T1000 (cell line): ENCODE data around the gene MRPL22.
"Not testable (repeated sequence)": the region's sequence is repeated elsewhere in the genome, so short reads cannot be mapped to it uniquely, and the experiment has no call there.

Experiments used
- DNase-seq: peaks from one replicate; lab custom pipeline; 2025; ENCODE audit warnings: mixed read lengths; lab: John Stamatoyannopoulos, UW

Gene MRPL22

DNA sequence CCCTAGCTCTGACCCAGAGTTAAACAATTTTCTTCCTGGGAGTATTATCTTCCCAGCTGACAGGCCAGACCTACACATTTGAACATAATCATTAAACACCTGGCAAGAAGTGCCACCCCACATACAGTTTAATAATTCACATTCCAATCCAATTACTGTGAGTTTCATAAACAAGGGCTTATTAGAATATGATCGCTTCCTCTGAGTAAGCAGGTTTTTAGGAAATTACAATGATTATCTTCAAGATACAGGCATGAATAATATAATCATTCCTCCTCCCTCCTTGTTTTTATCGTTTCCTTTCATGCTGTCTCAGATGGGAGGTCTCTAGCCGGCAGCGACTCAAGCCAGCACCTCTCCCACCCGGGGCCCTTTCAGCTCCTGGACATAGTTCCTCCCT lies 56.9 kb downstream of the MRPL22 start:
- DNase-seq: no peak

GRCh38 chr5:154999865-155000264 lies 59.0 kb downstream of the MRPL22 start:
- DNase-seq: no peak

- no peak for DNase-seq
These were observed 60.6 kb downstream of the MRPL22 start for GRCh38 chr5:155001523-155001922.

GRCh38 chr5:155002722-155003121 lies 61.8 kb downstream of the MRPL22 start:
- not testable (repeated sequence) for DNase-seq

DNA sequence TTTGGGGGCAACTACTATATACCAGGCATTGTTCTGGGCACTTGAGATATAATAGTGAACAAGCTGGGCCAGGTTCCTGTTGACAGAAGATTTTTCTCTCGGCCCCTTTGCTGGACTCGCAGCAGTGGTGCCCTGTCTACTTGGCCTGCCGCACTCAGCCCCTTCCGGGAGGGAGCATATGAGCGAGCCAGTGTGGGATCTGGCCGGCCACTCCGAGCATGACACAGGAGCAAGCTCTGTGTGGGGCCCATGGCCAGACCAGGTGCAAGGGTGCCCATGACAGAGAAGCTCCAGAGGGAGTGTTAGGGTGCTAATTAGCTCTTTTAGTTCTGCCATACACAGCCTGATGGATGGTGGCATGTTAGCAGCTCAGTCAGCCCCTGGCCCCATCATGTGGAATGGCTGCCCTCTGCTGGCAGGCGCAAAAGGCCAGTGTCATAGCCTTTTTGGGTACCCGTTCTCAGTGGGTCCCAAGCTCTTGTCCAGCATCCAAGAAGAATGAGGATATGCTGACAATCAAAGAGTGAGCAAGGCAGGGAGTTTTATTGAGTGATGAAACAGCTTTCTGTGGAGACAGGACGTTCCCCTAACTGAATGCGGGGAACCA lies 63.4 kb downstream of the MRPL22 start:
- no peak for DNase-seq

DNA sequence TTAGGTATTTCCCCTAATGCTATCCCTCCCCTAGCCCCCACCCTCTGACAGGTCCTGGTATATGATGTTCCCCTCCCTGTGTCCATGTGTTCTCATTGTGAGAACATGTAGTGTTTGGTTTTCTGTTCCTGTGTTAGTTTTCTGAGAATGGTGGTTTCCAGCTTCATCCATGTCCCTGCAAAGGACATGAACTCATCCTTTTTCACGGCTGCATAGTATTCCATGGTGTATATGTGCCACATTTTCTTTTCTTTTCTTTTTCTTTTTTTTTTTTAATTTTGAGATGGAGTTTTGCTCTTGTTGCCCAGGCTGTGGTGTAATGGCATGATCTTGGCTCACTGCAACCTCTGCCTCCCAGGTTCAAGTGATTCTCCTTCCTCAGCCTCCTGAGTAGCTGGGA lies 65.4 kb downstream of the MRPL22 start:
- not testable (repeated sequence) for DNase-seq

DNA sequence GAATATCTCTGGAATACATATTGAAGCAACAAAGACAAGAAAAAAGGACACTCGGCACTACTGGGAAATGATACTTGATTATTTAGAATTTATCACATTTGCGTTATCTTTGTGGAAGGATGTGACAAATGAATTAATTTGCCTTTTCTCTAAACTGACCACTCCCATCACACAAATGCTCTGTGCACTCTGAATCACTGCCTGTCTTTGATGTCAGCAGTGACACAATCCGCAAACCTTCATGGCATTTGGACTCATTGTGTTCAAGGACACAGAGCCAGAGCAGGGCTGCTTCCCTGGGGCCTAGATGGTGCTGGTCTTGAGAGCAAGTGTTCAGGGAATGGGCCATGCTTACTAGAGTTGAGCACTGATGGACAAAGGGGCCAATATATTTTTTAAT lies 67.8 kb downstream of the MRPL22 start:
- DNase-seq: no peak

DNA sequence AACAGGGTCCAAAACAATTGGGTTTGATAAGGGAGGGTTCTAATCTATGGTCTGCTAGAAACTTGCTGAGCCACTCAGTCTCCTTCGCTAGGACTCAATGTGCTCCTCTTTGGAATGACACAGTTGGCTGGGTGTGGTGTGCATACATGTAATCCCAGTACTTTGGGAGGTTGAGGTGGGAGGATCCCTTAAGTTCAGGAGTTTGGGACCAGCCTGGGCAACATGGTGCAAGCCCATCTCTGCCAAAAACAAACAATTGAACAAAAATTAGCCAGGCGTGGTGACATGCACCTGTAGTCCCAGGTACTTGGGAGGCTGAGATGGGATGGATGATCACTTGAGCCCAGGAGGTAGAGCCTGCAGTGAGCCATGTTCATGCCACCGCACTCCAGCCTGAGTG lies 70.0 kb downstream of the MRPL22 start:
- DNase-seq: no peak

DNA sequence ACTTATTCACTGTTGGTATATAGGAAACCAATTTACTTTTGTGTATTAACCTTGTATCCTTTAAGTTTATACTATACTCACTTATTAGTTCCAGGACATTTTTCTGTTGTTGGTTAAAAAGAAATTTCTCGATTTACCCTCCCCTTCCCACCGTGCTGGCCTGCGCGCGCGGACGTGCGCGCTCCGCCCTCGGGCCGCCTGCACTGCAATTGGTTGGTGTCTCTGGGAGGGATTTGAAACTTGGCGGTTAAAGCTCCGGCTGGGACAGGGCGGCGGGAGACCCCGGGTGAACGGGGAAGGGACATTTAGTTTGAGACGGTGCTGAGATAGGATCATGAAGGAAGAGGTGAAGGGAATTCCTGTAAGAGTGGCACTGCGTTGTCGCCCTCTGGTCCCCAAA lies 72.7 kb downstream of the MRPL22 start, which contains the start of gene KIF4B:
Gene KIF4B (plus strand): TSS at position 230 of the 400 bp plus-strand sequence. CDS start 105 bp downstream, at position 335.
- no peak for DNase-seq

- DNase-seq: no peak
These were observed 74.4 kb downstream of the MRPL22 start for GRCh38 chr5:155015239-155015638.

GRCh38 chr5:155017610-155018009 lies 76.7 kb downstream of the MRPL22 start:
- DNase-seq: no peak
